Measurements from ENCODE around the gene ALKBH8.

The ALKBH8 gene

DNA sequence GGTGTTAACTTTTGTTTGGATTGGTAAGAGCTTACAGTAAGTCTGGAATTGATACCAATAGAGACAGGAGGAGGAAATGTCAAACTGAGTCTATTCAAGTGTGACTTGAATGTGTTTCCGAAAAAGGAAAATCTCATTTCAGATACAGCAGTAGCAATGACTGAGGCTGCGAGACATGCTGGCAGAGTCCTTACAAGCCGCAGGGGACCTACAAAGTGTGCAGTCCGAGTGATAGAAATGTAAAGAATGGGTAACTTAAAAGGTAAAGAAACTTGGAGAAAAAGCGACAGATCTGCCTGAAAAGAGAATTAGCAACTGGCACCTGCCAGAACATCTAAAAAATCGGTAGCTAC lies 108.4 kb downstream of the ALKBH8 start:
- DNase-seq (ENCODE audit: extremely low spot score, insufficient read length, low read depth) (no peak), FAIRE-seq (no peak)

DNA sequence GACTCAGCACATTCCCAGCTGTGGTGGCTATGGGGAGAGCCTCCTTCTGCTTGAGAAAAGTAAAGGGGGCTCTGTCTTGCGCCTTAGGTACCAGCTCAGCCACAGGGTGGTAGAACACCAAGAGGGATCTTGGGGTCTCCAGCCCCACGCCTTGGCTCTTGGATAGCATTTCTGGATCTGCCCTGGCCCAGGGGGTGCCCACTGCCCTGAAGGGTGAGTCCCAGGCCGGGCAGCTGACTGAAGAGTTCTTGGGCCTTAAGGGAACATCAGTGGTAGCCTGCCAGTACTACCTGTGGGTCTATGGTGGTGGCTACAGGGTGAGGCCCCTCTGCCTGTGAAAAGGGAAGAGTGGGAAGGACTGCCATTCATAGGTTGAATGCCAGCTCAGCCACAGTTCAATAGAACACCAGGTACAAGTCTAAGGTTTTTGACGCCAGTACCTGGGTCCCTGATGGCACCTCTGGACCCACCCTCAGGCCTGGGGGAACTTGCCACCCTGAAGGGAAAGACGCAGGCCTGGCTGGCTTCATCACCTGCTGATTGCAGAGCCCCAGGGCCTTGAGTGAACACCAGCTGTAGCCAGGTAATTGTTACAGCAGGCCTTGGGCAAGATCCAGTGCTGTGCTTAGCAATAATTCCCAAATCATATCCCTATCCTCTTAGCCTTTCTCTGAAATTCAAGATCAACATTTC lies 111.8 kb downstream of the ALKBH8 start:
- DNase-seq (ENCODE audit: extremely low spot score, insufficient read length, low read depth) (no peak), FAIRE-seq (no peak)
